Measurements from ENCODE around the gene CARNS1. TPM values are rescaled to one million over a fixed set of nuclear protein-coding genes. Genes with fewer than 3 reads are reported as not detected.
"Not testable (repeated sequence)": the region's sequence is repeated elsewhere in the genome, so short reads cannot be mapped to it uniquely, and the experiment has no call there.

The CARNS1 gene
- total RNA-seq, 4 donors from 2014 or later, result 0.21 to 0.94 (median 0.74) TPM

- 47% methylated on average over 18 of the region's 20 CpGs for WGBS
These were observed 48.4 kb downstream of the CARNS1 start for GRCh38 chr11:67463680-67464410.

GRCh38 chr11:67464411-67465188 lies 49.1 kb downstream of the CARNS1 start:
- Histone ChIP-seq H3K27me3 (no peaks in the 10 kb centered on the region), H3K4me3 (peak overlapping the region; percentile 46), H3K27ac (peak overlapping the region; percentile 86), H3K4me1 (peaks cover 57% of the 10 kb centered on the region), H3K36me3 (no peaks in the 10 kb centered on the region), H3K9me3 (no peaks in the 10 kb centered on the region)
- no peak for TF ChIP-seq EP300 (IDR thresholded peaks at IDR 0.05)
- 17% methylated on average over 13 of the region's 56 CpGs for WGBS
- peak; percentile 92 to 96 for DNase-seq (ENCODE audit: low spot score in 2 of 2)

More at GRCh38 chr11:67463680-67464410, 48.4 kb downstream of the CARNS1 start:
- H3K36me3 ChIP-seq, result no peaks in the 10 kb centered on the region
- no peaks in the 10 kb centered on the region for H3K9me3 ChIP-seq
- peak overlapping the region; percentile 46 for H3K4me3 ChIP-seq
- peaks cover 54% of the 10 kb centered on the region for H3K4me1 ChIP-seq
- DNase-seq (ENCODE audit: low spot score in 2 of 2), result peak; percentile 87 to 91
- TF ChIP-seq EP300 (IDR thresholded peaks at IDR 0.05) (no peak), POLR2AphosphoS5 (IDR thresholded peaks at IDR 0.05) (peak; percentile 33 to 70 (median 64))
- H3K27me3 ChIP-seq, result no peaks in the 10 kb centered on the region
- H3K27ac ChIP-seq, result peak overlapping the region; percentile 86

- Histone ChIP-seq H3K9me3 (no peaks in the 10 kb centered on the region), H3K4me1 (peaks cover 61% of the 10 kb centered on the region), H3K27ac (peak overlapping the region; percentile 86), H3K4me3 (peak overlapping the region; percentile 46), H3K36me3 (no peaks in the 10 kb centered on the region), H3K27me3 (no peaks in the 10 kb centered on the region)
- 27% methylated on average over 3 of the region's 3 CpGs for WGBS
- TF ChIP-seq POLR2A (IDR thresholded peaks at IDR 0.05) (no peak), EP300 (IDR thresholded peaks at IDR 0.05) (no peak), CTCF (IDR thresholded peaks at IDR 0.05) (no peak)
- no peak for DNase-seq (ENCODE audit: low spot score in 2 of 2)
These were observed 49.7 kb downstream of the CARNS1 start for GRCh38 chr11:67465189-67465510.

- WGBS, result 39% methylated on average over 2 of the region's 2 CpGs
- not testable (repeated sequence) for H3K27me3 ChIP-seq; H3K36me3 ChIP-seq; DNase-seq (ENCODE audit: low spot score in 2 of 2); H3K9me3 ChIP-seq
- peaks cover 61% of the 10 kb centered on the region for H3K4me1 ChIP-seq
- peak overlapping the region; percentile 86 for H3K27ac ChIP-seq
- peak overlapping the region; percentile 46 for H3K4me3 ChIP-seq
These were observed 50.1 kb downstream of the CARNS1 start for GRCh38 chr11:67465530-67465929.

GRCh38 chr11:67466367-67466766 lies 50.9 kb downstream of the CARNS1 start:
- 77% methylated on average over 4 of the region's 5 CpGs for WGBS
- Histone ChIP-seq H3K27ac (peak overlapping the region; percentile 86), H3K27me3 (no peaks in the 10 kb centered on the region), H3K4me3 (no peak overlapping the region), H3K9me3 (no peaks in the 10 kb centered on the region), H3K4me1 (peaks cover 61% of the 10 kb centered on the region), H3K36me3 (no peaks in the 10 kb centered on the region)
- no peak for DNase-seq (ENCODE audit: low spot score in 2 of 2)
- TF ChIP-seq POLR2AphosphoS5 (IDR thresholded peaks at IDR 0.05) (no peak), POLR2A (IDR thresholded peaks at IDR 0.05) (no peak), EP300 (IDR thresholded peaks at IDR 0.05) (no peak), CTCF (IDR thresholded peaks at IDR 0.05) (no peak)

GRCh38 chr11:67466962-67467771 lies 51.7 kb downstream of the CARNS1 start:
- no peaks in the 10 kb centered on the region for H3K27me3 ChIP-seq
- peak overlapping the region; percentile 96 for H3K27ac ChIP-seq
- no peaks in the 10 kb centered on the region for H3K9me3 ChIP-seq
- no peaks in the 10 kb centered on the region for H3K36me3 ChIP-seq
- H3K4me1 ChIP-seq, result peaks cover 61% of the 10 kb centered on the region
- peak overlapping the region; percentile 96 for H3K4me3 ChIP-seq
- TF ChIP-seq EP300 (IDR thresholded peaks at IDR 0.05), result no peak
- no peak for TF ChIP-seq CTCF (IDR thresholded peaks at IDR 0.05)
- TF ChIP-seq POLR2A (IDR thresholded peaks at IDR 0.05), result no peak
- TF ChIP-seq POLR2AphosphoS5 (IDR thresholded peaks at IDR 0.05), result no peak
- DNase-seq (ENCODE audit: low spot score in 2 of 2), result no peak
- 50% methylated on average over 10 of the region's 11 CpGs for WGBS
